ENCODE results near the gene PRDM16.

The PRDM16 gene

DNA sequence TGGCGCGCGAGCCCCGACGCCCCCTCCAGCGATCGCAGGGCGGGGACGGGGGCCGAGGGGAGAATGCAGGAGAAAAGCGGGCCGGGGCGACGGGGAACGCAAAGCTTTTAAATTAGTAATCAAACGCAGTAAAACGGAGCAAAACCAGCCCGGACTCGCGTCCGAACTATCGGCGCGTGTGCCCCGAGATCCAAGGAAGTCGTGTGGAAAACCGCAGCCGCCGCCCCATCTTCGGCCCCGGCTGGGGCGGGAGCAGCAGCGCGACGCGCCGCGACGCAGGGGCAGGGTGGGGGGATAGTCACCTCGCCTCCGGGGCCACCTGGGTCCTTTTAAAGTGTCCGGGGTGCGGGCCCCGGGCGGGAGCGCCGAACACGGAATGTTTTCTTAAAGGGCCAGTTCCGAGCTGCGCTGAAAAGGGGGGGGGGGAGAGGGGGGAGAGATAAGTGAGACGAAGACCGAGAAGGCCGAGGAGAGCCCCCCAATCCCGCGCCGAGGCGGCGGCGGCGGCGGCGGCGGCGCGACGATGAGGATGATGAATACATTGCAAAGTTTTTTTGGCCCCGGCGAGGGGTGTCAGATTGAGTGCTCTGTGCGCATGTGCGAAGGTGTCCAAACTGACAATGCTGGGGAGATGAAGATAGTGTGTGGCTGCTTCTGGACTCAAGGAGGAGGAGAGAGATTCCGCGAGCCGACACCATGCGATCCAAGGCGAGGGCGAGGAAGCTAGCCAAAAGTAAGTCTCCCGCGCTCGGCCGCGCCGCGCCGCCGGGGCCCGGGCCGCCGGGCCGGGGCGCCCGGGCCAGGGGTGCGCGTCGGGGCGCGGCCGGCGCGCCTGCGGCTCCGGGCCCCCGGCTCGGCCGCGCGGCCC is at the start of gene PRDM16:
PRDM16 (plus strand) TSS at position 640 of the 868 bp plus-strand sequence; CDS start at position 697, 57 bp downstream.
- no peak for DNase-seq (ENCODE audit: low read depth)

DNA sequence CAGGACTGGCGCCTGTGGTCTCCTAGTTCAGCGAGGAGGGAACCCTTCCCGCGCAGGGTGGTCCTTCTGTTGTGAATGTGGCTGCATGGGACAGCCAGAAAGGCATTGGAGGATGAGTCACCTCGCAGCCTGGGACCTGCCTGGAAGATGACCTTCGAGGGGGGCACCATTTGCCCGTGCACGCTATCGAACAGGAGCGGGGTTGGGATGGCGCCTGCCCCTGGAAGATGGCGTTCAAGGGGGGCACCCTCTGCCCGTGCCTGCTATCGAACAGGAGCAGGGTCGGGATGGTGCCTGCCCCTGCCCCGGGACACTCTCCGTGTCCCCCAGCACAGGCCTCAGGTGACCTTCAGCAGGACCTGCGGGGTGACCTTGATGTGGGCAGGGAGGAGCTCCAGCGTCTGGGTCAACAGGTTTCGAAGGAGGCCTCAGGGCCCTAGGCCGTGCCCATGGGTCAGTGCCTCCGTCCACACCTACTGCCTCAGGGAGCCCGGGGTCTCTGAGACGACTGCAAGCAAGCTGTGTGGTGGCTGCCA is 49.4 kb upstream of the PRDM16 start:
- DNase-seq (ENCODE audit: low read depth), result no peak

GRCh38 chr1:3020263-3020909 is 48.6 kb upstream of the PRDM16 start:
- no peak for DNase-seq (ENCODE audit: low read depth)

DNA sequence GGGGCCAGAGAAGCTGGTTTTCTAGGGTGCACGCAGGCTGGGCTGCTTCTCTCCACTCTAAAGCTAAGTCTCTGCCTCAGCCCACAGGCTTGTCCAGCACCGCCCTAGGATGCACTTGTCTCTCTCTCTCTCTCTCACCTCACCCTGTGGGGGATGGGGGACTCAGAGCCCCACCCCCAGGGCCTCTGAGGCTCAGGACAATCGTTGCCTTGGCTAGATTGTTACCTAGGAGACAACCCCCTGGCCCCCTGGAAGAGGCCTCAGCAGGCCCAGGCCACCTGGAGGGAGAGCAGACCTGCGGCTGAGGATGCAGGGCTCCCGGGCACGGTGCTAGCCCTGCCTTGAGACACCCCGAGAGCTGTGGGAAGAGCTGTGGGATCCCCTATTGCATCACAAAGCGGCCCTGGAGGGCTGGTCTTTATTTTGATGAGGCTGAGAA is 47.8 kb upstream of the PRDM16 start, which contains the start of gene ACTRT2:
ACTRT2 (plus strand) TSS at position 235 of the 439 bp plus-strand sequence. CDS start 220 bp downstream, outside the sequence.
- DNase-seq (ENCODE audit: low read depth), result no peak

- no peak for DNase-seq (ENCODE audit: low read depth)
Measured at GRCh38 chr1:3021801-3022401, 47.1 kb upstream of the PRDM16 start.

DNA sequence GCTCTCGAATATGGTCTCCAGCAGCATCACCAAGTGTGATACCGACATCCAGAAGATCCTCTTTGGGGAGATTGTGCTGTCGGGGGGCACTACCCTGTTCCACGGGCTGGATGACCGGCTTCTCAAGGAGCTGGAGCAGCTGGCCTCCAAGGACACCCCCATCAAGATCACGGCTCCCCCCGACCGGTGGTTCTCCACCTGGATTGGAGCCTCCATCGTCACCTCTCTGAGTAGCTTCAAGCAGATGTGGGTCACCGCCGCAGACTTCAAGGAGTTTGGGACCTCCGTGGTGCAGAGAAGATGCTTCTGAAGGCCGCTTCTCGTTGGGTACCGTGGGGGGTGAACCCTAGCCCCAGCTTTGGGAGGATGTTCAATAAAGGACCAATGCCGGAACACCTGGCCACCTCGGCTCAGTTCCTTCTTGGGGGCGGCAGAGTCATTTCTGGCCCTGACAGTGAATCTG is 46.5 kb upstream of the PRDM16 start:
- DNase-seq (ENCODE audit: low read depth), result no peak

DNA sequence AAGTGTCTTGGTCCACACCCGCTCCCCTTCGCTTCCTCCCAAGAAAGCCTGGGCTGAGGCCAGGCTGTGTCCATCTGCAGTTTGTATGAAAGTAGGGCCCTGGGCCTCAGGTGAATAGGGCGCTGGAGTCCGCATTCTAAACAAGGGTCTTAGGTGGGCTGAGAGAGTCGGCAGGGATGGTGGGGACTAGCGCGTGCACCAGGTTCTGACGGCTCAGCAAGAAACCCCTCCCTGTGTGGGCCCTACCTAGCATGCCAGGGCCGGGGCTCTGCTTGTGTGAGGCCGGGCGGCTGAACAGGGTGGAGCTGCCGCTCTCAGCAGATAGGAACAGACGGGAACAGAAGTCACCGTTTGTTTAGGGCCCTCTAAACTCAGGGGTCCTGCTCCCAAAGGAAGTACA is 46.0 kb upstream of the PRDM16 start:
- no peak for DNase-seq (ENCODE audit: low read depth)

GRCh38 chr1:3024019-3024418 is 45.0 kb upstream of the PRDM16 start:
- no peak for DNase-seq (ENCODE audit: low read depth)

DNA sequence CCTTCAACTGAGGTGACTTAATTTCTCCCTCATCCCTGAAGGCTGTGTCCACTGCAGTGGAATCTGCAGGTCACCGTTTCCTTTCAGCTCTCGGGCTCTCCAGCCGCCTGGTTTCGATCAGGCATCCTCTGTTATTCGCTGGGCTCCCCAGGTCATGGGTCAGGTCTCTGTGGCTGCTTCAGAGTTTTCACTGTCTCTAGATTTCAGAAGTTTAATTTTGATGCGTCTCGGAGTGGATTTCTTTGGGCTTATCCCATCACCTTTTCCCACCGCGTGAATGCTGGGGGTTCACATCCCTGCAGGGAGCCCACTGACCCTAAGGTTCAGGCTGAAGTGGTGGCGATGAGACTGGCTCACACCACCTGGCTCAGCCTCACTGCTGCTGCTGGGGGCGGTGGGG is 44.4 kb upstream of the PRDM16 start:
- DNase-seq (ENCODE audit: low read depth), result no peak

- DNase-seq (ENCODE audit: low read depth), result no peak
Measured at GRCh38 chr1:3026124-3026523, 42.9 kb upstream of the PRDM16 start.

GRCh38 chr1:3026581-3027391 is 42.2 kb upstream of the PRDM16 start:
- no peak for DNase-seq (ENCODE audit: low read depth)

DNA sequence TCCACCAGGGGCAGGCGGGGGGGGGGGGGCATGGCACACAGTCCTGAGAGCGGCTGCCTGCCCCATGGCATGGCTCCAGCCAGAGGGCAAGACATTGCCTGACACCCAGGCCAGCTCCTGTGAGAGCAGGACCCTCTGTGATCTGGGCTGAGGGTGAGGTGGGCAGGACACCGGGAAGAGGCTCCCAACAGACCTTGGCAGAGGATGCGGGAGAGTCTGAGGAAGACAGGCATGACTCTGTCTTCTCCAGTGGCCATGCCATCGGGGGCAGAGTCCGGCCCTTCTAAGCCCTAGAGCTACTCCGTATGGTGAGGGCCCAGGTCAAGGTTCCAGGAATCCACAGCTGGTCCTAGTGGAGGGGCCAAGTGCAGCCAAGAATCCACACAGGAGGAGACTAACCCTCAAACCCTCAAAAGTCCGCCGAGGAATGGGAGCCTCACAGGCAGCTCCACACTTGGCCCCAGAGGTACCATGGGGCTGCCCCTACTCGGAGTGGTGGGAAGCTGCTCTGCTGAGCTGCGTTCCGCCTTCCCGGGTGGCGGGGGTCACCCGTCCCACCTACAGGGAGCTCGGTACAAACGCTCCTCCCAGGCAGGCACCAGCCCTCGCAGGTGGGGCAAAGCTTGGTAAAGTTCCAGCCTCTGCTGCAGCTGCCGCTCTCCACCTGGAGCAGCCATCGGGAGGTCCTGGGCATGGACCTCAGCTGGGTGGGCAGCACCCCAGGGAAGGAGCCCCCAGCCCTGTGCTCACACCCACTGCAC is 41.2 kb upstream of the PRDM16 start:
- DNase-seq (ENCODE audit: low read depth), result no peak

GRCh38 chr1:3028531-3029282 is 40.3 kb upstream of the PRDM16 start:
- no peak for DNase-seq (ENCODE audit: low read depth)

DNA sequence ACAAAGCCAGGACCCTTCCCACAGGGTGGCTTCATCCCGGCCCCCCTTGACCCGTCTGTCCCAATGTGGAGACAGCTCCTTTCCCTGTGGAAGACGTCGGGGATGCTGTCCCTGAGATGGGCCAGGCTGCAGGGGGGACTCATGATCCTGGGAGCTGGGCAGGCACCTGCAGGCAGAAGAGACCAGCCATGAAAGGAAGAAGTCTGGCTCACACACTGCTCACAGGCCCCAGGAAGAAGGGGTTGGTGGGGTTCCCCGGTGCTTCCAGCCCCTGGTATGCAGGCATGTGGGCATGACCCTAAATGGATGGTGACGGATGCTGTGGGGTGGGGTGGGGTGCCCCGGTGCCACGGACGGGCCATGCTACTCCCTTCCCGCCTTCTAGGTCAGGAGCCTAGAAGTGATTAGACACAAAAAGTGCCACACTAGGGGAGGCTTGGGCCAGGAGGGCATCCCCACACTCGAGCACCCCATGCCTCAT is 39.5 kb upstream of the PRDM16 start:
- DNase-seq (ENCODE audit: low read depth), result no peak

DNA sequence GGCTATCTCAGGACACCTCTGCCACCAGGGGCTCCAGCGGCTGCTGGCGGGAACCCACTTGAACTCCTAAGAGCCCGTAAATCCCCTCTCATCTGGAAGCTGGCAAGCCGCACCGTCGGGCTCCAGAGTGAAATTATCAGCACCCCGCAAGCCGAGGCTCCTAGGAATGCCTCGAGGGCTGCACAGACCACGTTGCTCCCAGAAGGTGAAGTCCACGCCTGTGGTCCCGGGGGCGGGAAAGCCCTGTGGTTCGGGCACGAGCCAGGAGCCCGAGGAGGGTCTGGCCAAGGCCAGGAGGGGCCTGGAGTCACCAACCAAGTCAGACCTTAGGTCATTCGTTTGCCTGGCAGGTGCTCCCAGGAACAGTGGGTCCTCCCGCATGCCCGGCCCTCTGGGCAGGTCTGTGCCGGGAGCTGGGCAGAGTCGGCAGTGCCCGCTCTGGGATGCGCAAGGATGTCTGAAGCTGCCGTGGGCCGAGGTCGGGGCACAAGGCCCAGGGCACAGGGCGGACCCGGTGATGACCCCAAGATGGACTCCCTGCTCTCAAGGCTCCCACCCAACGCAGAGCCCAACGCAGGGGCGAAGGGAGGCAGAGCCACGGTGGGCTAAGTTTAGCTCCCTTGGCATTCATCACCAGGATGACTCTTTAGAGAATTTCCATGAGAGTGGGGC is 38.9 kb upstream of the PRDM16 start:
- no peak for DNase-seq (ENCODE audit: low read depth)

- no peak for DNase-seq (ENCODE audit: low read depth)
Measured at GRCh38 chr1:3030663-3031381, 38.2 kb upstream of the PRDM16 start.

DNA sequence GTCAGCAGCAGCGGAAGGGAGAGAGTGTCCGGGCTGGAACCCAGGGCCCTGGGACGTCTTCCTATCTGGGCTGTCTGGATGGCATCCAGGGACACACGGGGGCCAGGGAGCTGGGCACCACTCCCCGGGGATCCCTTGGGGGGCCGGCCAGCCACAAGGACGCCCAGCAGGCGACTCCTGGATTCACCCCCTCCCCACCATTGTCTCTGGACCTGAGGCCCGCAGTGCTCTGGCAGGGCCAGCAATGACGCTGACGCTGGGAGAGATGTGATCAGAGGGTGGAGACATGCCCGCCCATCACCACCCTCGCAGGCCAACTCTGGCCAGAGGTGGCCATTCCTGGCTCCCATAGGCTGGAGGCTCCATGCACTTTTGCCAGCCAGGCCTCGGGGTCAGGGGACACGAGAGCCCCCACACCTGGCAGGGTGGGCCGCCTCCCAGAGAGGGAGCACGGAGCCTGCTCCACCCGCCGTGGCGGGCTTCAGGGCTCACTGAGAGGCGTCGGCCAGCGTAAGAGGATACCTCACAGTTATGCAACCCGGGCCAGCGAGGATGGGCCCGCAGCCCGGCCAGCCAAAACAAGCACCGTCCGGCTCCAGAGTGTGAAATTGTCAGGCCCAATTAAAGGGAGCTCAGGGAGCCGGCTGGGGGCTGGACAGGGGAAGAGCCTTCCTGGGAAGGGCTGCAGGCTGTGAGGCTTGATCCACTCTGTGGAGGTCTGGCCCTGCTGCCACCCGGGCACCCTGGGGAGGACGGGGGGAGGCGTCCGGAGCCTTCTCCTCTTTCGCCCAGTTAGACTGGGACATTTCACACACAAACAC is 37.4 kb upstream of the PRDM16 start:
- no peak for DNase-seq (ENCODE audit: low read depth)
